ENCODE results near the gene ENOPH1.
"Not testable (repeated sequence)": the region's sequence is repeated elsewhere in the genome, so short reads cannot be mapped to it uniquely, and the experiment has no call there.

The ENOPH1 gene

GRCh38 chr4:82430193-82430963 lies at the start of gene ENOPH1, which contains the start of gene HNRNPDL:
Gene ENOPH1, plus strand, starts transcription at chr4:82430590. Its CDS starts 240 bp downstream, at chr4:82430830.
Gene HNRNPDL, minus strand, starts transcription at chr4:82430462. Its CDS starts 772 bp downstream, at chr4:82429690.
- peak; percentile 87 for DNase-seq

DNA sequence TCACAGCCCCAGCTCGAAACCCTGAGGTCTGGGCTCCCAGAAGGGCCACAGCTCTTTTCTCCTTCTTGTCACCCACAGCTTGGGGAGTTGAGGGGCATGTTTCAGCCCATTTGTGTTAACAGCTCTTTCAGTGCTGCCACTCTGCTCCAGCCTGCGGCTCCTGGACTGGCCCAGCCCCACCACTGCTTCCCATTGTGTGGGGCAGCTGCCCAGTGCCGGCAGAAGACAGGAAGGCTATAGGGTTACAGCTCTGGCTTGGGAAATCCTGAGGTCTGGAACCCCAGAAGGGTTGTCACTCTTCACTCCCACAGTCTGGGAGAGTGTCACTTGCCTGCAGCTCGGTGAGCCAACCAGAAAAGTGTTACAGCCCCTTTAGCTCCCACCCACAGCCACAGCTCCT lies 49.6 kb upstream of the ENOPH1 start:
- no peak for DNase-seq

DNA sequence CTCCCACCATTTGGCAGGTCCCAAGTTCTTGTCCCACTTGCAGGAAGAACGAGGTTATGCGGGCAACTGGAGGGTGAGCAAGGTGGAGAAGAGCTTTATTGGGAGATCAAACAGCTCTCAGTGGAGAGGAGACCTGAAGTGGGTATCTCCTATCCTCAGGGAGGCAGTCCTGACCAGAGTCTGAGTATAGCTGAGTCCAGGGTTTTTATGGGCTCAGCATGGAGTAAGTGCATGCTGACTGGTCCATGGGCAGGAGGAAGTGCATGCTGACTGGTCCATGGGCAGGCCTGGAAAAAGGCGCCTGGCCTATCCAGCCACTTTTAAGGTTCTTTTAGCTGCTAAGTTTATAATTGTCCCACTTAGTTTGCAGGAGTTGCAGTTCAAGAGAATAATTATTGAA lies 49.2 kb upstream of the ENOPH1 start:
- no peak for DNase-seq

DNA sequence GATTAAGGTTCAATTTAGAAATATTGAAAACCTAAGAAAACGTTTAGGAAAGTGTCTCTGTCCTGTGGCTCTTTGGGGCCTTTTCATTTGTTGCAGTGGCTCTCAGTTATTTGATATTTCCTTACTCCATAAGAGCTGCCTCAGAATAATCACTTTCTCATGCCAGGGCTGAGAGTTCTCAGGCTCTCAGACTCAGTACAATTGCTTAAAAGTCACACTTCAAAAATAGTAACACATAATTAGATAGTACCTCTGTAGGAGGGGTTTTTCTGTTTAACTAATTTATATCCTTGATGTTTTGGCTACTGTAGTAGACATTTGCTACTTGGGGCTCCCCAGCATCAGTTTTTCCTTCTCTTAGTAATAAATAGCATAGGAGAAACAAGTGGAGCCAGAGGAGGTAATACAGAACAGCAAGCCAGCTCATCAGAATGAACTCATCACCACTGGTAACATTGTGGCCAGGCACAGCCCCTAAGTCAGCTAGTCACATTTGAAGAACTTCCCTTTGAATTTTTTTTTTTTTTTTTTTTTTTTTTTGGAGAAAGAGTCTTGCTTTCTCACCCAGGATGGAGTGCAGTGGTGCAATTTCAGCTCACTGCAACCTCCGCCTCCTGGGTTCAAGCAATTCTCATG lies 48.6 kb upstream of the ENOPH1 start:
- DNase-seq, result no peak

DNA sequence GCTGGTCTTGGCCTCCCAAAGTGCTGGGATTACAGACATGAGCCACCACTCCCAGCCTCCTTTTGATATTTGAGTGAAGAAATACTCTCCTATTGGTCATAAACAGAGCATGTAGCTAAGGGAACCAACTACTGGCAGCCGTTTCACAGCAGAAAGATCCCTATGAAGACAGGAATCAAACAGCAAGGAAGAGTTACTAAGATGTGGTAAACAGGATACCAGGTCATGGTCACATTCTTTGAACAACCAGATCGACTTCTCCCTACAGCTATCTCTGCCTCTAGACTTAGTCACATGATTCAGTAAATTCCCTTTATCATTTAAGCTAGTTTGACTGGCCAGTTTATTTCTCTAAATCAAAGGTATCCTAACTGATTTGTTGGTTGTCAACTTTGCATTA lies 47.6 kb upstream of the ENOPH1 start:
- DNase-seq, result no peak

- DNase-seq, result not testable (repeated sequence)
These were observed 44.1 kb upstream of the ENOPH1 start for GRCh38 chr4:82386312-82386711.

- no peak for DNase-seq
These were observed 42.0 kb upstream of the ENOPH1 start for GRCh38 chr4:82388405-82388804.

- DNase-seq, result not testable (repeated sequence)
These were observed 40.3 kb upstream of the ENOPH1 start for GRCh38 chr4:82390061-82390460.

DNA sequence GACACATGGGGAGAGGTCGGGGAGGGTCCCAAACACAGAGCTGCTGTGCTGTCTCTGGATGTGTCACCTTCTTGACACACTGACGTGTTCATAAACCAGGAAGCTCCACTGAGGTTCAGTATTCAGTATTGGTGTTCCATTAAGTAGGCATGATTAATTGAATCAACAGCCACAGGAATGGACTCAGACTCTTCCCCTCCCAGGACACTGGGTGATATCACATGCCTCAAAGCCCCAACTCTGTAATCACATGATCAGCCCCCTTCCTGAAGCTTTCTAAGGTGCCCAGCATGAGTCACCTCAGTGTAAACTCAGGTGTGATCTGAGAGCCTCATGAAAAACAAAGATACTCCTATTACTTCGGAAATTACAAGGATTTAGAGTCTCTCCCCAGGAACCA lies 35.5 kb upstream of the ENOPH1 start:
- no peak for DNase-seq

DNA sequence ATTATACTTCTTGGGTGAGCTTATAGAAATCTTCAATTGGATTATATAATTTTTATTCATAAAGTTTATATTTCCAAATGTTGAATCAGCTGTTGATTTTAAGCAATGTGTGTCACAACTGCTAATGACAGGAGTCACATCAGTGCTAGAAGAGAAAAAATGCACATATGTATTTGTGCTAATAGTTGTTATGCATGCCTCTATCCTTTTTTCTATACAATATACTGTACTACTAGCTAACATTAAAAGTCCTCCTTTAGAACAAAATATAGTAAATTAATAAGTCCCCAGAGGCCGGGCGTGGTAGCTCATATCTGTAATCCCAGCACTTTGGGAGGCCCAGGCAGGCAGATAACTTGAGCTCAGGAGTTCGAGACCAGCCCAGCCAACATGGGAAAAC lies 32.9 kb upstream of the ENOPH1 start:
- DNase-seq, result no peak

GRCh38 chr4:82398263-82398662 lies 32.1 kb upstream of the ENOPH1 start:
- DNase-seq, result no peak

DNA sequence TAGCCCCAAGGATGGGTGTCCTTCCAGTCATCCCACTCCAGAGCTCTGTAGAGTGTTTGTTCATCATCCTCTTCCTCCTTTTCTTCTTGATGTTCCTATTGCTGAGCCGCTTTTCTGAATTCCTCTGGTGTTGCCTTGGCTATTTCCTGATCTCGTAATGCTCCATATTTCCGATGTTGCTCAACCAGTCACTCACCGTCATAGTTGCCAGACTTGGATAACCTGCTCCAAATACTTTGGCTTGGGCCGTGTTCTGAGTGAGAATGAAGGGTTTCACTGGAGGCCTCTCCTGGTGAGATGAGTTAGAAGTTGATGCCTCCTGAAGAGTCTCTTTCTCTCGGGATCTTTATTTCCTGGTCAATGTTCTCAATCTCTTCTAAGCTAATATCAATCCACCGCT lies 28.8 kb upstream of the ENOPH1 start:
- DNase-seq, result no peak

DNA sequence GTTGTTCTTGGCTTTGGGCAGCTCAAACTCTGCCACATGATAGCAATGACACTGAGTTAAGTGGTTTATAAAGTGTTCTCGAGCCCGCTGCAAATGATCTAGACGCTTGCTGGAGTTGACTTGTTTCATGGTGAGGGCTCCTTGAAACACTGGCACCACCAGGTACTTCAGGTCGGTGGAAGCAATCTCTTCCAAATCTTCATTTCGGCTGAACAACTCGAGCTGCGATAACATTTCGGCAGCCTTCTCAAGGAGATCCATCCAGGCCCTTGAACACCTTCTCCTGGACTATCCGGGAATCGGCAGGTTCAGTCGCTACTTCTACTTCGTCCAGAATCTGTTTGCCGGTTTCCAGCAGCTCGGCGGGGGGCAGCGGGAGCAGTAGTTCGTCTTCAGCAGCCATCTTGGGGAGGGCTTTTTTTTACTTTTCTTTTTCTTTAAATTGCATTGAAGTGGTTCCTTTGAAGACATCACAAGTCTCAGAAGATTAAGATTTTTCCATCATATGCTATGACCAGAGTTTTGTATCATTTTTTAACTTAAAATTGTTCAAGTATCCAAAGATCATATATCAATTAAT lies 28.1 kb upstream of the ENOPH1 start:
- no peak for DNase-seq

GRCh38 chr4:82403725-82404124 lies 26.7 kb upstream of the ENOPH1 start:
- no peak for DNase-seq

DNA sequence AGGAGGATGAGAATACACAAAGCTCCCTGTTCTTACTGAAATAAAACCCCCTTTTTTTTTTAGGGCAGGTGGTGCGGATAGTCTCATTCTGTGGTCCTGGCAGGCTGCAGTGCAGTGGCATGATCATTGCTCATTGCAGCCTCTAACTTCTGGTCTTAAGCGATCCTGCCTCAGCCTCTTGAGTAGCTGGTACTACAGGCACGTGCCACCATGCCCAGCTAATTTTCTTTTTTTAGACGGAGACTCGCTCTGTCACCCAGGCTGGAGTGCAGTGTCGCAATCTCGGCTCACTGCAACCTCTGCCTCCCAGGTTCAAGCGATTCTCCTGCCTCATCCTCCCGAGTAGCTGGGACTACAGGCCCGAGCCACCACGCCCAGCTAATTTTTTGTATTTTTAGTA lies 15.3 kb upstream of the ENOPH1 start:
- not testable (repeated sequence) for DNase-seq

GRCh38 chr4:82415922-82416365 lies 14.4 kb upstream of the ENOPH1 start:
- no peak for DNase-seq

GRCh38 chr4:82419451-82419850 lies 10.9 kb upstream of the ENOPH1 start:
- DNase-seq, result no peak

DNA sequence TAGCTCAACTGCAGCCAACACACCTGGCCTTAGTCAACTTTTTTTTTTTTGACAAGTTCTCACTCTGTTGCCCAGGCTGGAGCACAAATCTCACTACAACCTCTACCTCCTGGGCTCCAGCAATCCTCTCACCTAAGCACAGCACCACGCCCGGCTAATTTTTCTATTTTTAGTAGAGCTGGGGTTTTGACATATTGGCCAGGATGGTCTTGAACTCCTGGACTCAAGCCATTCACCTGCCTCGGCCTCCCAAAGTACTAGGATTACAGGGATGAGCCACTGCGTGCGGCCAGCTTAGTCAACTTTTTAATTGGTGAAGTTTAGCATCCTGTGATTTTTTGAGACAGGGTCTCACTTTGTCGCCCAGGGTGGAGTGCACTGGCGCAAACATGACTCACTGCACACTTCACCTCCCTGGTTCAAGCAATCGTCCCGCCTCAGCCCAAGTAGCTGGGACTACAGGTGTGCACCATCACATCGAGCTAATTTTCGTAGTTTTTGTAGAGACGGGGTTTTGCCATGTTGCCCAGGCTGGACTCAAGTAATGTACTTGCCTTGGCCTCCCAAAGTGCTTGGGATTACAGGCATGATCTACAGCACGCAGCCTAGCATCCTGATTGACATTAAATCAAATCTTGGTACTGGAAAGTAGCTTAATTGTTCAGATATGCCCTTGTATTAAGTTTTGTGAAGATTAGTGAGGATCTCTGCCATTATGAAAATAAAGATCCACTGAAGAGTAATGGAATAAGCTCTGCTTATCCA lies 8.4 kb upstream of the ENOPH1 start:
- DNase-seq, result no peak

GRCh38 chr4:82422616-82423015 lies 7.8 kb upstream of the ENOPH1 start:
- DNase-seq, result no peak

DNA sequence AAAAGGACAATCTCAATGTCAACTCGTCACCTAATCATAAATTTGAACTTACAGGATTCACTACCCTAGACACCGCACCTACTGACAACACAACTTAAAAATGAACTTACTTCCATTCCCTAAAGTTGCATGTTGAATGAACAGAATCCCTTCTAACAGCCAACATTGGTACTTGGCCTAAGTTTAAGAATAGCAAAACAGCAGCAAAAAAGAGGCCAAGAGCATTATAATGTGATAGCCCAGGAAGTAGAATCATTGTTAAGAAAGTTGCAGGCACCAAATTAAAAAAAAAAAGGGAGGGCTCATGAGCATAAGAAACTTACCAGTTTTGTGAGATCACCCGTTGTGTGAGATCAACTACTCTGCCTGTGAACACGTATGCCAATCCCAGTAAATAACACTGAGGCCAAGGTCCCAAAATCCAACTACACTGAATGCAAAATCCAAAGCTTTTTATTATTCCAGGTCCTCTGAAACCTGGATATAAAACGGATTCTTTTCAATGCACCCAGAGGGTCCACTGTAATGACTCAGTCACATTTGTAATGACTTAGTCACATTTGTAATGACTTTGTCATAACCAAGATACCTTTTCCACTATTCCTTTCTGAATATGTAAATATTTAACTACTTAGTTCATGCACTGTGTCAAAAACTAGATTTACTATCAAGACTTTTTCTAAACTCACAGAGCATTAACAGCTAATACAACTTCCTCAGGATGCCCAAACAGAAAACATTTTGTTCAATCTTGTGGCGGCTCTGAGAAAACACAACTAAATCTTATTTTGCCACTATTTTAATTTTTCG lies 6.9 kb upstream of the ENOPH1 start:
- no peak for DNase-seq

DNA sequence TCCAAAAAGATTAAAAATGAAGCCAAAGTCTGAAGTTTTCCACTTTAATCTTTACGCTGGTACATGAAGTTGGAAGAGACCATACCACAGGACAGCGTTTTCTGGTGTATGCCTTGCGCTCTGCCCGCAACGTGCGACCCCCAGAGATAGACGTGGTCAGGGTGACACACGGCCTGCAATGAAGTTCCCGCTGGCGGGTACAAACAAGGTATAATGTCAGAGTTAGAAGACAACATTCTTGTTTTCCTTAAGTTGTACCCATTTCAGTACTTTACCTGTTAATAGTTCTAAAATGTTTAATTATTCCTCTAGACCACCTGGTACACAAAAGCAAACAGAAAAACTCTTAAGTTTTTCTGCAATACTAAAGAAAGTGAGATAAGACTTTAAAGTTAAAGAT lies 4.9 kb upstream of the ENOPH1 start:
- DNase-seq, result no peak

- DNase-seq, result peak; percentile 34
These were observed 1.8 kb upstream of the ENOPH1 start for GRCh38 chr4:82428526-82428968.

All from NCI-H1105 treated with DMSO at 0.1 percent for 48 hours (cell line).